ENCODE results near the gene CDK5. TPM values are rescaled to one million over a fixed set of nuclear protein-coding genes. Genes with fewer than 3 reads are reported as not detected.

The CDK5 gene
- total and polyA plus RNA-seq, 10 of the 15 experiments (the other 5 are each of a cell fraction or from before 2014, with no cell fraction given): 1.5 to 33.4 (median 21.6) TPM

DNA sequence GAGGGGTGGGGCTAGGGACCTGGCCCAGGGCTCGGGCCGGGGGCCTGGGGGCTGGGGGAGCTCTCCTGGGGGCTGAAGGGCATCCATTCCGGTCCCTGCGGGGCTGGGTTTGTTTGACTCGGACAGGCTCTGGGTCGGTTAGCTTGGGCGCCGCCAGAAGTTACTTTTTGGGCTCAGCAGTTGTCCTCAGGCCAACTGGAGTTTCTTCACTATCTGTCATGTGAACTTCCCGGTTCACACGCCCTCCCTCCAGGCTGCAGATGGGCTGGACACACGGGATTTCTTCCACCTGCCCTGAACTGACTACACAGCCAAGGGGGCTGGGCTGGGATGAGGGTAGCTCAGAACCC, 5.5 kb upstream of the CDK5 start:
- no peak overlapping the region for H3K4me2 ChIP-seq (ENCODE audit: control insufficient read depth, insufficient read depth)
- H4K20me1 ChIP-seq (ENCODE audit: control insufficient read depth, insufficient read depth): no peaks in the 10 kb centered on the region
- peaks cover 19% of the 10 kb centered on the region for H3K79me2 ChIP-seq (ENCODE audit: control insufficient read depth, insufficient read depth, low read length)
- ChIA-PET RAD21 (ENCODE audit: unreplicated experiment) (no interaction called here), POLR2A (no interaction called here), SMC1A (ENCODE audit: uncharacterized antibody, unreplicated experiment) (no interaction called here), CTCF (interaction anchor here (0.6 kb wide), 1 partner anchor 1408 kb away, joined by 3 read pairs; no protein-coding TSS in a partner anchor)
- no peaks in the 10 kb centered on the region for H3K27me3 ChIP-seq (replicated peaks in 1 of 2; ENCODE audit: control insufficient read depth in 2 of 2, insufficient read depth in 2 of 2, low read length in 1 of 2)
- H3K4me3 ChIP-seq: no peak overlapping the region
- intact Hi-C loops (cut with micrococcal nuclease; ENCODE audit: unreplicated experiment): no loop called here
- DNase-seq (ENCODE audit: low read depth, low spot score) (no peak), ATAC-seq (no peak), FAIRE-seq (no peak)
- 100% methylated on average over 8 of the region's 11 CpGs for WGBS (ENCODE audit: insufficient coverage, insufficient replicate concordance, low lambda C conversion rate, missing lambda C conversion rate)
- in situ Hi-C loops (cut with MboI): no loop called here
- no peak overlapping the region for H3K9ac ChIP-seq (ENCODE audit: control insufficient read depth, insufficient read depth, low read length)
- H3K4me1 ChIP-seq (ENCODE audit: control insufficient read depth, insufficient read depth, low read length): peaks cover 15% of the 10 kb centered on the region
- TF ChIP-seq, protein P1, sequence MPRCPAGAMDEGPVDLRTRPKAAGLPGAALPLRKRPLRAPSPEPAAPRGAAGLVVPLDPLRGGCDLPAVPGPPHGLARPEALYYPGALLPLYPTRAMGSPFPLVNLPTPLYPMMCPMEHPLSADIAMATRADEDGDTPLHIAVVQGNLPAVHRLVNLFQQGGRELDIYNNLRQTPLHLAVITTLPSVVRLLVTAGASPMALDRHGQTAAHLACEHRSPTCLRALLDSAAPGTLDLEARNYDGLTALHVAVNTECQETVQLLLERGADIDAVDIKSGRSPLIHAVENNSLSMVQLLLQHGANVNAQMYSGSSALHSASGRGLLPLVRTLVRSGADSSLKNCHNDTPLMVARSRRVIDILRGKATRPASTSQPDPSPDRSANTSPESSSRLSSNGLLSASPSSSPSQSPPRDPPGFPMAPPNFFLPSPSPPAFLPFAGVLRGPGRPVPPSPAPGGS (IDR thresholded peaks at IDR 0.05; ENCODE audit: borderline replicate concordance, insufficient read depth, low read depth, low read length, poor library complexity, severe bottlenecking): no peak
- TF ChIP-seq BCL11A (IDR thresholded peaks at IDR 0.05; ENCODE audit: low read depth, low read length): no peak
- TF ChIP-seq SREBF1 (IDR thresholded peaks at IDR 0.05; ENCODE audit: low read length): no peak
- TF ChIP-seq ZBED1 (IDR thresholded peaks at IDR 0.05; ENCODE audit: borderline replicate concordance): no peak
- TF ChIP-seq SKIL (IDR thresholded peaks at IDR 0.05; ENCODE audit: low read depth, poor library complexity, severe bottlenecking): no peak
- TF ChIP-seq USF1 (IDR thresholded peaks at IDR 0.05; ENCODE audit: borderline replicate concordance, extremely low read length, insufficient read depth, low read depth, low read length): no peak
- TF ChIP-seq REST (IDR thresholded peaks at IDR 0.05; ENCODE audit: low read depth, low read length): no peak
- no peak for TF ChIP-seq CHD2 (IDR thresholded peaks at IDR 0.05; ENCODE audit: borderline replicate concordance, low read depth, low read length)
- peaks cover 9 to 12% of the 10 kb centered on the region in 2 experiments; a peak in 3 of 4 replicates for H3K36me3 ChIP-seq (ENCODE audit: control insufficient read depth in 2 of 2, insufficient read depth in 2 of 2, low read length in 1 of 2)
- H3K9me3 ChIP-seq (replicated peaks; ENCODE audit: control insufficient read depth, insufficient read depth, low read length): no peaks in the 10 kb centered on the region
- BruUV-seq (replicated peaks): no TSS peak
- no peak overlapping the region for H3K27ac ChIP-seq (ENCODE audit: control insufficient read depth, insufficient read depth)
- H2AFZ ChIP-seq (ENCODE audit: control insufficient read depth, low read depth, low read length): no peak overlapping the region
